ENCODE data around the gene TOB2. TPM values are rescaled to one million over a fixed set of nuclear protein-coding genes. Genes with fewer than 3 reads are reported as not detected.
"Not testable (repeated sequence)": the region's sequence is repeated elsewhere in the genome, so short reads cannot be mapped to it uniquely, and the experiment has no call there.

The TOB2 gene
- total RNA-seq, 1 donor from 2014 or later, result 63.6 TPM

DNA sequence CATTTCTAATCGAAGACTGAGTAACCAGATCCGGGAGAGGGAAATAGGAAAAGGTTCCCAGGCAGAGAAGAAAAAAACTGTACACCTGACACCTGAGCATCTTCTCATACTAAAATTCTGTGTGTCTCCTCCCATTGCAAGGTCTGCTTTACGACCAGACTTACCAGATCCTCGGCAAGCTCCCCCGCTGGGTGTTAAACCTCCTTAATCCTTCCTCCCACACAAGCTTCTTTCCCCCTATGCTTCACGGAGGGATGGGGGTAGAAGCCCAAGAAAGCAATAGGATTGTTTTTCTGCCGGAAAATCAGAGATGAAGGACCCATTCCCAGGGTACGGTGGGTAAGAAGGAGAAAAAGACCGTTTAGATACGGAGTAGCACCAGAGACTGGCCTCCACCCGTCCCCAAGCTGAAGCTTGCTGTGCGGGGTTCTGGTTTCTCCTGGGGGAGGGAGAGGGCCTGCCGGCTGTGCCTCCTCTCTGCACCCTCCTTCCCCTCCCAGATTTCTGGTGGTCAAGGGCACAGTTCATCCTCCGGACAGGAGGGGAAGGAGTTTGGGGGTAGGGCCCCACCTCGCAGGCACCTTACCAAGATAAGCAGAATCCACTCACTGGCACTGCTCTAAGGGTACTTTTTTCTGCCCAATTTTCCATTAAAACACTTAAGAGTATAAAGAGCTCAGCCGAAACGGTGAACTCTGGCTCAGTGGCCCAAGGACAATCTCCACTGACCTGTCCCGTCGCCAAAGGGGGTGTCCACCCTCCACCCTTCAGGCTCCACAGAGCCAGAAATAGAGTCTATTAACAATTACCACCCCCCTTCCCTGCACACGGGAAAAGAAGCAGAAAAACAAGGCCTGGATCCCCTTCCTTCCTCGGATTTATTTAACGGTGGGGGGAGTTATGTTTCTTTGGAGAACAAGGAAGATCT, 1.2 kb downstream of the TOB2 start:
- Histone ChIP-seq H3K27me3 (ENCODE audit: low read depth) (no peaks in the 10 kb centered on the region), H3K9me3 (replicated peaks) (no peaks in the 10 kb centered on the region), H3K36me3 (peaks cover 35% of the 10 kb centered on the region), H3K27ac (replicated peaks) (peak overlapping the region; percentile 100), H3K4me1 (peaks cover 83% of the 10 kb centered on the region), H3K4me3 (peak overlapping the region; percentile 100)
- intact Hi-C loops (cut with micrococcal nuclease), result no loop called here
- TF ChIP-seq, protein P1, sequence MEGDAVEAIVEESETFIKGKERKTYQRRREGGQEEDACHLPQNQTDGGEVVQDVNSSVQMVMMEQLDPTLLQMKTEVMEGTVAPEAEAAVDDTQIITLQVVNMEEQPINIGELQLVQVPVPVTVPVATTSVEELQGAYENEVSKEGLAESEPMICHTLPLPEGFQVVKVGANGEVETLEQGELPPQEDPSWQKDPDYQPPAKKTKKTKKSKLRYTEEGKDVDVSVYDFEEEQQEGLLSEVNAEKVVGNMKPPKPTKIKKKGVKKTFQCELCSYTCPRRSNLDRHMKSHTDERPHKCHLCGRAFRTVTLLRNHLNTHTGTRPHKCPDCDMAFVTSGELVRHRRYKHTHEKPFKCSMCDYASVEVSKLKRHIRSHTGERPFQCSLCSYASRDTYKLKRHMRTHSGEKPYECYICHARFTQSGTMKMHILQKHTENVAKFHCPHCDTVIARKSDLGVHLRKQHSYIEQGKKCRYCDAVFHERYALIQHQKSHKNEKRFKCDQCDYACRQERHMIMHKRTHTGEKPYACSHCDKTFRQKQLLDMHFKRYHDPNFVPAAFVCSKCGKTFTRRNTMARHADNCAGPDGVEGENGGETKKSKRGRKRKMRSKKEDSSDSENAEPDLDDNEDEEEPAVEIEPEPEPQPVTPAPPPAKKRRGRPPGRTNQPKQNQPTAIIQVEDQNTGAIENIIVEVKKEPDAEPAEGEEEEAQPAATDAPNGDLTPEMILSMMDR (IDR thresholded peaks at IDR 0.05; ENCODE audit: borderline replicate concordance), result no peak
- peak; percentile 44 for DNase-seq

DNA sequence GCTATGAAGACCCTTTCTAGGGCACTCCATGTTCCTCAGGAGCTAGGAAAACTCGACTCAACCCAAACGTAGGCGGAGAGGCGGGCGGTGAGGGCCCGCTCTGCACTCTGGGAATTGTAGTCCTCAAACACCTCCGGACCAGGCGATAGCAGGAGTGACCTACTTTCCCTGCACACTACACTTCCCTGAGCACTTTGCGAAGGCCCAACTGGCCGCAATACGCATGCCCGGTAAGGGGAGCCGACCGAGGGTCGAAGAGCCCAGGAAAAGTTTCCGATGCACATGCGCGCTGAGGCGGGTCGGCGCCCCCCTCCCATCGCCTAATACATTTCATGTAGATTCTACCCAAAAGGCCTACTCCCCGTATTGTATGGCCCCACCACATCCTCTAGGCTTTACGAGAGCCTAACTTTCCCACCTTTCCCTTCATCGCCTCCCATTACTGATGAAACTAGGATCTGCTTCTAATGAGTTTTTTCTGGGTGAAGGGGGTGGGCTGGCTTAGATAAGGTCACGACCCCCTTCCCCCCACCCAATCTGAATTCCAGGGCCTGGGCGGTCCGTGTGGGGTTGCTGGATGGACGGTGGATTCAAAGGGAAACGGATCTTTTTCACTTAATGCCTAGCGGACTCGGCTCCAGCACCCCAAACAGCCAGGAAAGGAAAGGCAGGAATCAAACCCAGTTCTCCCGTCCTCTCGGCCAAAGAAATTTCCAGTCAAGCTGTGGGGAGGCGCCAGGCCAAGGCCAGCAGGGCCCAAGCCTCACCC, 2.1 kb downstream of the TOB2 start:
- DNase-seq, result peak; percentile 89
- no peaks in the 10 kb centered on the region for H3K9me3 ChIP-seq (replicated peaks)
- H3K27ac ChIP-seq (replicated peaks), result peak overlapping the region; percentile 100
- H3K36me3 ChIP-seq, result peaks cover 41% of the 10 kb centered on the region
- TF ChIP-seq, protein P1 (IDR thresholded peaks at IDR 0.05; ENCODE audit: borderline replicate concordance), result no peak
- peaks cover 91% of the 10 kb centered on the region for H3K4me1 ChIP-seq
- intact Hi-C loops (cut with micrococcal nuclease), result no loop called here
- H3K27me3 ChIP-seq (ENCODE audit: low read depth), result no peaks in the 10 kb centered on the region
- peak overlapping the region; percentile 100 for H3K4me3 ChIP-seq

DNA sequence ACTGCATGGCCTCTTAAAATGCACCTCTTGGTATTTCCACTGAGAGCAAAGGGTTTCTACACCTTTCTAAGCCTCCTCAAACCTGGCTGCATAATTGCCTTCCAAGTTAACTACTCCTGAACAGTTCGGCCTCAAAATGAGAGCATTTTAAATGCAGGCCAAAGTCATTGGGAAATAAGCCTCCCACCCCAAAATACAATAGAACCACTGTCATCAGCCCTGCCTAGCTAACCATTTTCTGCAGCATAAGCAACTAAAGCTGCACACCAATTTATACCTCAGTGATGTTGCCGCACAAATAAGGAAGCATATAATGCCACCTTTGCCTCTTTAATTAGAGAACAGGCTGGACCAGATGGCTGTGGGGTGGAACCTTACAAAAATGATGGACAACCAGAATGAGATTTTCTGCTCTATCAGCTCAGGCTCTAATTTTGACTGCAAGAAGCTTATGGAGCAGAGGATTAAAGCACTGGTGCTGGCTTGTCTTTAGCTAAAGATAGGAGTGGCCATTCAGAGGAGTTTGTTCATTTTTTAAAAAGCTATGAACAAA, 4.3 kb downstream of the TOB2 start:
- intact Hi-C loops (cut with micrococcal nuclease), result no loop called here
- peak overlapping the region; percentile 100 for H3K27ac ChIP-seq (replicated peaks)
- no peaks in the 10 kb centered on the region for H3K27me3 ChIP-seq (ENCODE audit: low read depth)
- H3K4me3 ChIP-seq, result peak overlapping the region; percentile 100
- no peaks in the 10 kb centered on the region for H3K9me3 ChIP-seq (replicated peaks)
- TF ChIP-seq, protein P1 (IDR thresholded peaks at IDR 0.05; ENCODE audit: borderline replicate concordance), result no peak
- peaks cover 98% of the 10 kb centered on the region for H3K4me1 ChIP-seq
- H3K36me3 ChIP-seq, result peaks cover 50% of the 10 kb centered on the region
- no peak for DNase-seq

DNA sequence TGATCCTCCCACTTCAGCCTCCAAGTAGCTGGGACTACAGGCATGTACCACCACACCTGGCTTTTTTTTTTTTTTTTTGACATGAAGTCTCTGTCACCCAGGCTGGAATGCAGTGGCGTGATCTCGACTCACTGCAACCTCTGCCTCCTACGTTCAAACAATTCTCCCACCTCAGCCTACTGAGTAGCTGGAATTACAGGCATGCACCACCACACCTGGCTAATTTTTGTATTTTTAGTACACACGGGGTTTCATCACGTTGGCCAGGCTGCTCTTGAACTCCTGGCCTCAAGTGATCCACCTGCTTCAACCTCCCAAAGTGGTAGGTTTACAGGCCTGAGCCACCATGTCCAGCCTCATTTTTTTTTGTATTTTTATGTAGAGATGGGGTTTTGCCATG, 6.1 kb downstream of the TOB2 start:
- DNase-seq; H3K9me3 ChIP-seq (replicated peaks); intact Hi-C loops (cut with micrococcal nuclease); H3K27me3 ChIP-seq (ENCODE audit: low read depth); H3K4me3 ChIP-seq: not testable (repeated sequence)
- peaks cover 100% of the 10 kb centered on the region for H3K4me1 ChIP-seq
- peak overlapping the region; percentile 100 for H3K27ac ChIP-seq (replicated peaks)
- peaks cover 68% of the 10 kb centered on the region for H3K36me3 ChIP-seq

DNA sequence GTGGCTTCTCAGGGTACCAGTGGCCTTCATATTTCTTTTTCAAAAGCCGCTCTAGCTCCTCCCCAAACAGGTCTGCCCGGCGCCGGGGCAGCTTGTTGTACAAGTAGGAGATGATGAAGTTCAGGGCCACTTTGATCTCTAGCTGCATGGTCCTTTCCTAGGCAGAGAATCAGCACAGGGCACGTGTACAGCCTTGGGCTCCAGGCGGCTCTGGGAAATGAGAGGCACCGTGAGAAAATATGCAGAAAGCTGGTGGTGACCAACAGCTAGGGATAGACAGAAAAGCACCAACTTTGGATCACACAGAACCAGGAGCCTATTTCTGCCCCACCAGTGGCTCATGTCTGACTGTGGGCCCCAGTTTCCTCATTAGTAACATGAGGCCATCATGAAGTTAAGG, 9.4 kb downstream of the TOB2 start:
- H3K27ac ChIP-seq (replicated peaks), result peak overlapping the region; percentile 100
- peaks cover 62% of the 10 kb centered on the region for H3K36me3 ChIP-seq
- peak overlapping the region; percentile 10 for H3K4me3 ChIP-seq
- H3K9me3 ChIP-seq (replicated peaks), result no peaks in the 10 kb centered on the region
- no peaks in the 10 kb centered on the region for H3K27me3 ChIP-seq (ENCODE audit: low read depth)
- TF ChIP-seq, protein P1 (IDR thresholded peaks at IDR 0.05; ENCODE audit: borderline replicate concordance), result no peak
- intact Hi-C loops (cut with micrococcal nuclease), result no loop called here
- H3K4me1 ChIP-seq, result peaks cover 98% of the 10 kb centered on the region
- DNase-seq, result no peak

Measured in left ventricle myocardium inferior (tissue), 1 donor.